Progenitor cell of endocrine pancreas (in vitro differentiated cells): ENCODE data around the gene CCDC85A. TPM values are rescaled to one million over a fixed set of nuclear protein-coding genes. Genes with fewer than 3 reads are reported as not detected.
A peak's percentile ranks its signal among the peaks of the same experiment; 100 is the strongest.

ENCODE experiments used
- DNase-seq: peaks from one replicate; pipeline ENCODE4 v3.0.0; 2021; ENCODE audit warnings: low spot score; ENCODE audit not compliant: unreplicated experiment
- H3K27ac Mint-ChIP-seq: 2 replicates; pipeline ENCODE4 v1.8.0; 2021; ENCODE audit warnings: mild to moderate bottlenecking, moderate library complexity, mixed read lengths
- H3K27me3 Mint-ChIP-seq: 2 replicates; pipeline ENCODE4 v1.8.0; 2021; ENCODE audit warnings: mixed read lengths
- H3K36me3 Mint-ChIP-seq: 2 replicates; pipeline ENCODE4 v1.8.0; 2022; ENCODE audit warnings: mixed read lengths; ENCODE audit not compliant: insufficient read depth
- H3K4me1 Mint-ChIP-seq: 2 replicates; pipeline ENCODE4 v1.8.0; 2021; ENCODE audit warnings: low read depth, mixed read lengths
- H3K4me3 Mint-ChIP-seq: 2 replicates; pipeline ENCODE4 v1.8.0; 2021; ENCODE audit warnings: low read depth, mild to moderate bottlenecking, moderate library complexity, mixed read lengths
- H3K9me3 Mint-ChIP-seq: 2 replicates; pipeline ENCODE4 v1.8.0; 2021; ENCODE audit warnings: low read depth, mixed read lengths
- CTCF ChIP-seq: fragments of 200-600 bp; sonication (generic); IDR thresholded peaks from one replicate; pipeline ENCODE4 v1.5.0; 2021; ENCODE audit warnings: antibody characterized with exemption, mild to moderate bottlenecking; ENCODE audit not compliant: unreplicated experiment
- total RNA-seq: library from RNA; stranded (reverse); gene quantifications from 2 replicates; pipeline ENCODE4 v1.2.1, GENCODE V29; 2021

The CCDC85A gene
- total RNA-seq, 1 donor from 2014 or later = 1.1 TPM

- Mint-ChIP-seq H3K9me3 (peaks cover 6% of the 10 kb centered on the region), H3K4me3 (no peak overlapping the region), H3K4me1 (peaks cover 19% of the 10 kb centered on the region), H3K36me3 (peaks cover 4% of the 10 kb centered on the region), H3K27ac (no peak overlapping the region), H3K27me3 (no peaks in the 10 kb centered on the region)
- no peak for DNase-seq
- no peak for TF ChIP-seq CTCF
Measured at GRCh38 chr2:56204556-56204955, 20.8 kb downstream of the CCDC85A start.

- no peak overlapping the region for H3K27ac Mint-ChIP-seq
- H3K27me3 Mint-ChIP-seq = no peaks in the 10 kb centered on the region
- no peak for DNase-seq
- no peak for TF ChIP-seq CTCF
- H3K4me3 Mint-ChIP-seq = no peak overlapping the region
- H3K4me1 Mint-ChIP-seq = peaks cover 19% of the 10 kb centered on the region
- peaks cover 4% of the 10 kb centered on the region for H3K36me3 Mint-ChIP-seq
- H3K9me3 Mint-ChIP-seq = peaks cover 6% of the 10 kb centered on the region
Measured at GRCh38 chr2:56206250-56206649, 22.5 kb downstream of the CCDC85A start.

- Mint-ChIP-seq H3K27me3 (no peaks in the 10 kb centered on the region), H3K36me3 (peaks cover 4% of the 10 kb centered on the region), H3K9me3 (peaks cover 6% of the 10 kb centered on the region), H3K4me1 (peaks cover 19% of the 10 kb centered on the region), H3K27ac (peak overlapping the region; percentile 81), H3K4me3 (no peak overlapping the region)
- no peak for TF ChIP-seq CTCF
- no peak for DNase-seq
Measured at GRCh38 chr2:56207760-56208159, 24.0 kb downstream of the CCDC85A start.

GRCh38 chr2:56208380-56208779 lies 24.6 kb downstream of the CCDC85A start:
- Mint-ChIP-seq H3K27me3 (no peaks in the 10 kb centered on the region), H3K4me3 (no peak overlapping the region), H3K27ac (no peak overlapping the region), H3K4me1 (peaks cover 19% of the 10 kb centered on the region), H3K9me3 (peaks cover 6% of the 10 kb centered on the region), H3K36me3 (peaks cover 4% of the 10 kb centered on the region)
- TF ChIP-seq CTCF = no peak
- DNase-seq = no peak

GRCh38 chr2:56209701-56210100 lies 25.9 kb downstream of the CCDC85A start:
- no peak for DNase-seq
- TF ChIP-seq CTCF = no peak
- peaks cover 4% of the 10 kb centered on the region for H3K36me3 Mint-ChIP-seq
- H3K27ac Mint-ChIP-seq = no peak overlapping the region
- no peak overlapping the region for H3K4me3 Mint-ChIP-seq
- no peaks in the 10 kb centered on the region for H3K27me3 Mint-ChIP-seq
- H3K9me3 Mint-ChIP-seq = peaks cover 6% of the 10 kb centered on the region
- peaks cover 18% of the 10 kb centered on the region for H3K4me1 Mint-ChIP-seq
